GM19324 (cell line): Measurements from ENCODE around the gene MSH6.

Experiments used
- ATAC-seq: cut with Tn5 transposase; IDR thresholded peaks from one replicate; pipeline ENCODE4 v1.9.1; 2021; ENCODE audit warnings: mild to moderate bottlenecking, moderate library complexity; ENCODE audit not compliant: unreplicated experiment, low FRiP score

MSH6 gene

DNA sequence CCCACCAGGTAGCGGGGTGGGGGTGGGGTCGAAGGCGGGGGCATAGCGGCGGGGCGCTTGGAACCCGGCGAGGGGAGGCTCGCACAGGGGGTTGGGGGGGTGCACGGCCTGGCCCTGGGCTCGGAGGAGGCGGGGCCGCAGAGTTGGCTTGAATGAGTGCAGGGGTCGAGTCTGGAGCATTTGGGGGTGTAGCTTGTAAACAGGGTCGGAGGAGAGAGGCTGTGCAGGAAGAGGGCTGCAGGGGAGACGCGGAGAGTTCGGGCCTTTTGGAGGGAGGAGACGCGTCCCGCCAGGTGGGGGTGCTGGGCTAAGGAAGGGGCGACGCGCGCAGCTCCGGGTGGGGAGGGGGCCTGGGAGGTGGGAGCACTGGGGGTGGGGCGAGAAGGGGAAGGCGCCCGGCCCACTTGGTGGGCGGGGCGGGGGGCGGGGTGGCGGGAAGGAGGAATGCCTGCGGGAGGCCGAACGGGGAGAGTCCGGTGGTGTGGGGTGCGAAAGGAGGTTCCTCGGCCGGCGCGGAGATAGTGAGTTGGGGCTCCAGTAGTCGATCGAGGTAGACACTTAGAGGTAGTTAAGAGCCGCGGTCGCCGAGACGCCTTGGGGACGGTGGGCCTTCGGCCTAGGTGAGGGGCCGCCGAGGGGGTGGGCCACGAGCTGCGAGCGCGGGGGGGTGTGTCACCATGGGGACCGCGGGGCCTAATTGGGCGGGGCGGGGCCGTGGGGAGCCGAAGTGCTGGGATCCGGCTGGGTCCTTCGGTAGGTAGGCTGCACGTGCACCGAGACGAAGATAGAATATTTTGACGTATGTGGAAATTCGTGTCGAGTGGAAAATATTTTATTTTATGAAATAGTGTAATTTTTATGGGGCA lies 774 bp downstream of the MSH6 start:
- peak; percentile 35 for ATAC-seq

DNA sequence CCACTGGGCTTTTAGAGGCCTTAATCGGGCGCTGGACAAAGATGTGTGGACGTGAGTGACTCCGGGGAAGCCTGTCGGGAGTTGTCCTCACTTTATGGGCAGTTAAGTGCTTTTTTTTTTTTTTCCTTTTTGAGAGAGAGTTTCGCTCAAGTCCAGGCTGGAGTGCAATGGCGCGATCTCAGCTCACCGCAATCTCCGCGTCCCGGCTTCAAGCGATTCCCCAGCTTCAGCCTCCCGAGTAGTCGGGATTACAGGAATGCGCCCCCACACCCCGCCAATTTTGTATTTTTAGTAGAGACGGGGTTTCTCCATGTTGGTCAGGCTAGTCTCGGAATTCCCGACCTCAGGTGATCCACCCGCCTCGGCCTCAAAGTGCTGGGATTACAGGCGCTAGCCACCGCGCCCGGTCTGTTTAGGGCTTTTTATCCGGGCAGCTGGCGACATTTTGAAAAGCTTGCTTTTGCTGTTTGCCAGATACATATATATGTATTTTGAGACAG lies 1.5 kb downstream of the MSH6 start:
- no peak for ATAC-seq

DNA sequence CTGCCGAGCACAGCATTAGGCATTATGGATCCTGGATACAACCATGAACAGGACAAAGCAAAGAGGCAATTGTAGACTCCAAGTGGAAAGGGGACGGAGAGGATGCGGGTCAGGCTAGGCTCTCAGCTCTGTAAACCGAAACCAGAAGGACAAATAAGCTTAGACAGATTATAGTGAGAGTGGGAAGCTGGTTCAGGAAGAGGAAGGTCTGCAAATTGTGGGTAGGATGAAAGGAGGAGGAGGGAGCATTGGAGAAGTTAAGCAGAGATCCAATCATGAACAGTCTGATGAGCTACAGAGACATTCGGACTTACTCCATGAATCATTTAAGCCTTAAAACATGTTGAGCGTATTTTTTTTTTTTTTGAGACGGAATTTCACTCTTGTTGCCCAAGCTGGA lies 3.0 kb downstream of the MSH6 start:
- no peak for ATAC-seq

DNA sequence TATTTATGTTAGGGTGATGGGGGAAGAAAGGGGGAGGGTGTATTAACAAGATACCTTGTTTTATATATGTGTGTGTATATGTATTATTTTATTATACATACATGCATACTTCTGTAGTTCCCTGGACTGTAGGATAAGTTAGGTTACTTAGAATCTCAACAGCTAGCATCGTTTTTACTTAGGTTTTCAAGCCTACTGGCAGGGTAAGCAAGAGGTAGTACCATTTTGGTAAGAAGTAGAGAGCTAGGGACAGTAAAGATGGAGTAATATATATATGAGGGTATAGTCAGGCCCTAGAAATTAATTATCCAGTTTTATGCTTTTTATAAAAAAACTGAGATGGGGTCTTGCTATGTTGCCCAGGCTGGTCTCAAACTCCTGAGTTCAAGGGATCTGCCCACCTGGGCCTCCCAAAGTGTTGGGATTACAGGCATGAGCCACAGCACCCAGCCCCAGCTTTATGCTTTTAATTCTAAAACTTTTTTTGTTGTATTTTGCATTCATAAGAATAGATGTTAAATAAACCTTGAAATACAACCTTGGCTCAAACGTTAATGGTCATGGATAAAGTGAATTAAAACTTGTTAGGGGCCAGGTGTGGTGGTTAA lies 13.2 kb downstream of the MSH6 start:
- ATAC-seq = no peak

DNA sequence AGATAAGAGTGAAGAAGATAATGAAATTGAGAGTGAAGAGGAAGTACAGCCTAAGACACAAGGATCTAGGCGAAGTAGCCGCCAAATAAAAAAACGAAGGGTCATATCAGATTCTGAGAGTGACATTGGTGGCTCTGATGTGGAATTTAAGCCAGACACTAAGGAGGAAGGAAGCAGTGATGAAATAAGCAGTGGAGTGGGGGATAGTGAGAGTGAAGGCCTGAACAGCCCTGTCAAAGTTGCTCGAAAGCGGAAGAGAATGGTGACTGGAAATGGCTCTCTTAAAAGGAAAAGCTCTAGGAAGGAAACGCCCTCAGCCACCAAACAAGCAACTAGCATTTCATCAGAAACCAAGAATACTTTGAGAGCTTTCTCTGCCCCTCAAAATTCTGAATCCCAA lies 15.7 kb downstream of the MSH6 start:
- ATAC-seq = no peak

DNA sequence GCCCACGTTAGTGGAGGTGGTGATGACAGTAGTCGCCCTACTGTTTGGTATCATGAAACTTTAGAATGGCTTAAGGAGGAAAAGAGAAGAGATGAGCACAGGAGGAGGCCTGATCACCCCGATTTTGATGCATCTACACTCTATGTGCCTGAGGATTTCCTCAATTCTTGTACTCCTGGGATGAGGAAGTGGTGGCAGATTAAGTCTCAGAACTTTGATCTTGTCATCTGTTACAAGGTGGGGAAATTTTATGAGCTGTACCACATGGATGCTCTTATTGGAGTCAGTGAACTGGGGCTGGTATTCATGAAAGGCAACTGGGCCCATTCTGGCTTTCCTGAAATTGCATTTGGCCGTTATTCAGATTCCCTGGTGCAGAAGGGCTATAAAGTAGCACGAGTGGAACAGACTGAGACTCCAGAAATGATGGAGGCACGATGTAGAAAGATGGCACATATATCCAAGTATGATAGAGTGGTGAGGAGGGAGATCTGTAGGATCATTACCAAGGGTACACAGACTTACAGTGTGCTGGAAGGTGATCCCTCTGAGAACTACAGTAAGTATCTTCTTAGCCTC lies 16.2 kb downstream of the MSH6 start:
- no peak for ATAC-seq

DNA sequence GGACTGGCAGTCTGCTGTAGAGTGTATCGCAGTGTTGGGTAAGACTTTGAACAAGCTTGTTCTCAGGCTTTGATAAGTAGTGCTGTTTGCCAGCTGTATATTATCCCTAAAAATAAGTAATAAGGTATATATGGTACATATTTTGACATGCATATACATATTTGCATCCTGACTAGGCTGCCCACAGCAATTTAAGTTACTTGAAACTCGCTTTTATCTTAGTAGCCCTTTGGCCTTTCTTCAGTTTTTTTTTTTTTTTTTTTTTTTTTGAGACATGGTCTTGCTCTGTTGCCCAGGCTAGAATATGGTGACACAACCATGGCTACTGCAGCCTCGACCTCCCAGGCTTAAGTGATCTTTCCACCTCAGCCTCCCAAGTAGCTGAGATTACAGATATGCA lies 18.2 kb downstream of the MSH6 start:
- no peak for ATAC-seq

DNA sequence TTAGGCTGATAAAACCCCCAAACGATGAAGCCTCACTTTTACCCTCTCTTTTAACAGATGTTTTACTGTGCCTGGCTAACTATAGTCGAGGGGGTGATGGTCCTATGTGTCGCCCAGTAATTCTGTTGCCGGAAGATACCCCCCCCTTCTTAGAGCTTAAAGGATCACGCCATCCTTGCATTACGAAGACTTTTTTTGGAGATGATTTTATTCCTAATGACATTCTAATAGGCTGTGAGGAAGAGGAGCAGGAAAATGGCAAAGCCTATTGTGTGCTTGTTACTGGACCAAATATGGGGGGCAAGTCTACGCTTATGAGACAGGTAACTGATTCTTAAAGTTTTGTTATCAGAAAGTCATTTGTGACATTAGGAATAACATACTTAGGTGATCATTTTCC lies 20.4 kb downstream of the MSH6 start:
- no peak for ATAC-seq

DNA sequence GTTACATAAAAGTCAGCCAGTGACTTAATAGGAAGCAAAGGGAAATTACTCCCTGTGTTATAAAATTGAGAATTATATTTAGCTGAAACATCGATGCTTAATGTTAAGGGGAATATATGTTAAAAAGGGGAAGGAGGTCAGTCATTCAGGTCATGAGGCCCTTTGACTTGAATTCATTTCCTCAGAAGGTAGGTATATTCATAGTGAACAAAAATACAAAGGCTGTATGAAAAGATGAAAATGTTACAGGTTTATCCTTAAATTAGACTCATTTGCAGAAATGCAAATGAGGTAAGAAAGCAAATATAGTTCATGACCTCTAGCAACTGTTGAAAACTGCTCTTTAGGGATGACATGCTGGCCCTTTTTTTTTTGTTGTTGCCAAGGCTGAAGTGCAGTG lies 20.8 kb downstream of the MSH6 start:
- no peak for ATAC-seq

DNA sequence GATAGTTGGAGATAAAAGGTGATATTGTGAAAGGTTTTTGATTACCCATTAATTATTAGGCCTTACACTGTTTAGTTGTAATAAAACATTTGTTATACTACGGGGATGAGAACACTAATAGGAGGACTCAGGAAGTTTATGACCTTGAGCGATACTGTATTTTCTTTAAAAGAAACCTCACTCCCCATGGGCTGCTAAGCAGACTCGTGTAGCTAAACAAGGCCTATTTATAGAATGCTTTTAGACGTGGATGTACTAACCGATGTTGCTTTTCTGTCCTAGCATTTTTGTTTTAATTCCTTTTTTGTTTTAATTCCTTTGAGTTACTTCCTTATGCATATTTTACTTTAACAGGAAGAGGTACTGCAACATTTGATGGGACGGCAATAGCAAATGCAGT lies 22.9 kb downstream of the MSH6 start:
- ATAC-seq = no peak

DNA sequence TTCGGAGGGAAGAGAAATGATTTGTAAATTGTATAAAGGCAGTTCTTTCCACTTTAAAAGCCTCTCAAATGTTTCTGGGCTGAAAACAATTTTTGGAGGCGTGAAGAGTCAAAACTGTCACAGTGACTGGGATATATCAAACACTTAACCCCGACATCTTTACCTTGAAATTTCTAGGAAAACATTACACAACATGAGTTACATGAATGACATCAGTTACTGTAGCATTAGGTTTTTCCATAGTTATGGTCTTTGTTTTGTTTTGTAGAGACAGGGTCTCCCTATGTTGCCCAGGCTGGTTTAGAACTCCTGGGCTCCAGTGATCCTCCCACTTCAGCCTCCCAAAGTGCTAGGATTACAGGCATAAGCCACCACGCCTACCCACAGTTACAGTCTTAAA lies 25.7 kb downstream of the MSH6 start:
- ATAC-seq = no peak

DNA sequence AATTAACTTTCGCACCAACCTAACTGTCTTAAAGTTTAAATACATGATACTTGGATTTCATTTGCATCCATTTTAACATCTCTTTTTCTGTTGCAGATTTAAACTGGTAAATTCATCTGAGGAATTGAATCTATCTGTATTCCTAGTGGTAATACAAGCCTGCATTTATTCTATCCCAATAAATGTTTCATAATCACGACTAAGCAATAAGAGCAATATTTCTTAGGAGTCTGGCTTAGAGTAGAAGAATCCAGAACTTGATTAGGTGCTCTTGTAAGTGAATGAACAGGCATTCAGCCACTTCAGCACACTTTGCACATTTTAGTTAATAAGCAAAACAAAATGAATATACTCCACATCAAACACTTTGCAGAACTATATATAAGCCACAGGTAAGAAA lies 27.0 kb downstream of the MSH6 start:
- no peak for ATAC-seq

DNA sequence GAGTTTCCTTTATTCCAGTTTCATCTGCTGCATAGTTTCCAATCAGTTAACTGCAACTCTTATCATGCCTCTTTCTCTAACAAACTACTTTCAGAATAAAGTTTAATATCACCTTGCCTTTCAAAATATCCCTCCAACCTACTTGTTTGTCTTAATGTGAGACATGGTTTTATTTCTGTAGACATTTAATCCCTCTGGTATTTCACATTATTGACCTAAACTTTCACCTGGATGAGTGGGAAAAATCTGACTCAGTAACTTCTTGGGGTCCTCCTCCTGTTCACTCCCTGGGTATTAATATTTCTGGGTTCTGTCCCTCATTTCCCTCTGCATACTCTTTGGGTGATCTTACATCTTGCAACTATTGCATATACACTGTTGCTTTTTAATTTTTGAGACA lies 27.9 kb downstream of the MSH6 start:
- no peak for ATAC-seq

DNA sequence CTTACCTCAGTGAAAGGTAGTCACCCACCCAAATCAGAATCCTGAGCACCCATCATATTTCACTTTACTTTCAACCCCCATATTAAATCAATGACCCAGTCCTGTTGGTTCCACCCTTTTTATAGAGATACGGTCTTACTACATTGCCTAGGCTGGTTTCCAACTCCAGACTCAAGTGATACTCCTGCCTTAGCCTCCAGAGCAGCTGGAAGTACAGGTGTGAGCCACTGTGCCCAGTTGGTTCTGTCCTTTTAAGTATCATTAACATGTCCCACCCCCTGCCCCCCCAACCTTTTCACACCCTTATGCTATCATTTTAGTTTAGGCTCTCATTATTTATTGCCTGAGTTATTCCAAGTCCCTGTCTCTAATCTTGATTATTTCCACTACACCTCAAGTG lies 28.7 kb downstream of the MSH6 start:
- ATAC-seq = no peak

DNA sequence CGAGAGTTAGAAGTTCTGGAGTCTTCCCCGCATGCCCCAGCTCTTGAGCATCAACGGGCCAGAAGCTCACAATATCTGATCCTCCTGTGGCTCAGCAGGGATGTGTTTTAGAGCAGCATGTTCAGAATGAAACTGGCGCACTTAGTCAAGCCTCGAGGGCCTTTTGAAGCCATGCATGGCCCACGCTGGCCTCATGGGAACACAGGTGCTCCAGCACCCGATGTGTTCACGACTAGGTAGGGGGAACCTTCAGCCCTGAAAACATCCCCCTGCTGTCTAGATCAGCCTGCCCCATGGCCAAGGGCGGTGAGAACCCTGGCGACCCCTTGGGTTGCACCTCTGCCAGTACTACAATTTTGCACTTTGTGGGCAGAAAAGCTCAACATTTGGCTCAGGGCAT lies 32.8 kb downstream of the MSH6 start:
- ATAC-seq = no peak

DNA sequence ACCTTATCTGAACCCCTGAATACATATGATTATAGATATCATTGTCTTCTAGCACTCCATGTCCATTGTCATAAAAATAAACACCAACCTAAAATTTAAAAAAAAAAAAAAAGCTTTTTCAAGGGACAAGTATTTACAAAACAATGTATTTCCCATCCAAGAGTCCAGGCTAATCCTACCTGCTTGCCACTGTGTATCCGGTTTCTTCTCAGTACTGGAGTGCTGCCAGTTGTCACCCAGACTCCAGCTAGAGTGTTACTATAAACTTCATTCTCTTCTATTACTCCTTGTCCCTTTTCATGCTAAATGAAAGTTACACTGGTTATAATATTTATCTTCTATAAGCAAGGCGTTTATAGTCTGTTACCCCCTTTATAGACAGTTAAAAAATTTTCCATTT lies 35.8 kb downstream of the MSH6 start:
- ATAC-seq = no peak

DNA sequence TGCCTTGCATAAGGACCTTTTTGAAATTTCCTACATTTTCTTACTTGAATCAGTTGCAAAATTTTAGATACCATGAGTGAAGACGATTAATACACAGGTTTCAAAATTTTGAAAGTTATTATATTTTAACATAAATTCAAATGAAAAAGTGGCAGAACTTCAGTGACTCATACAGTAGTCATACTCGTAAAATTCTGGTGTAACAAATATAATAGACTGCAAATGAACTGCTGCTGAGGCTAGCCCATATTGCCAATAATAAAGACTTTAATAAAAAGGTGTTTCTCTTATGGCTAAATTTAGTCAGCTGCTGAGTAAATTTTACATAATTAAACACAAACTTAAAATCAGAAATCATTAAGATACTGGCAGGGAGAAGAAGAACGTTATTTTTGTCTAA lies 36.9 kb downstream of the MSH6 start:
- no peak for ATAC-seq

DNA sequence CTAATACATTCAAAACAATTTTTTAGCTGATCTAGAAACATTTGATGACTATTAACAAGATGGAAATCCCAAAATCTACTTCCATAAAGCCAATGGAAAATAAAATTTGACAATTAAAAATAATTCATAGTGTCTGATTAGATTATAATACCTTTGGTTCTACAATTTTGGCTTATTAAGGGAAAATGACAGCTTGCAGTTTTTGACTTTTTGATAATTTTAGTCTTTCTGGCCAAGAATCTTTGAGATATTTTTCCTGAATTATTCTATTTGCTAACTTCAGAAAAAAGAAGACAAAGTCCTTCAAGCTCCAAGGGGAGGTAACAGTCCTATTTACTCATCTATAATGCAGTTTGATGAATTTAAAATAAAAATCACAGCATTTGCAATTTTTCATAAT lies 39.6 kb downstream of the MSH6 start:
- no peak for ATAC-seq

DNA sequence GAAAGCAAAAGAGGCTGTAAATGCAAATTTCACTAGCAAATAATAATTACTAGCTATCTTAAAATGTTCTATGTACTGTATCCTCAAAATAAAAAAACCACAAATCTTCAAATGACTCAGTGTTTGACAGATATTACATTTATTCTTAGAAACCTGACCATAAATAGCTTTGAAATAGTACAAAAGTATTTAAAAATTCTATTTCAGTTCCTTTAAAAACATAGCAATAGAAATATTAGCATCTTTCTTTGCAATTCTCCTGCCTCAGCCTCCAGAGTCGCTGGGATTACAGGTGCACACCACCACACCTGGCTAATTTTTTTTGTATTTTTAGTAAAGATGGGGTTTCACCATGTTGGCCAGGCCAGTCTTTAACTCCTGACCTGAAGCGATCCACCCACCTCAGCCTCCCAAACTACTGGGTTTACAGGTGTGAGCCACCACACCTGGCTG lies 50.6 kb downstream of the MSH6 start:
- ATAC-seq = no peak

DNA sequence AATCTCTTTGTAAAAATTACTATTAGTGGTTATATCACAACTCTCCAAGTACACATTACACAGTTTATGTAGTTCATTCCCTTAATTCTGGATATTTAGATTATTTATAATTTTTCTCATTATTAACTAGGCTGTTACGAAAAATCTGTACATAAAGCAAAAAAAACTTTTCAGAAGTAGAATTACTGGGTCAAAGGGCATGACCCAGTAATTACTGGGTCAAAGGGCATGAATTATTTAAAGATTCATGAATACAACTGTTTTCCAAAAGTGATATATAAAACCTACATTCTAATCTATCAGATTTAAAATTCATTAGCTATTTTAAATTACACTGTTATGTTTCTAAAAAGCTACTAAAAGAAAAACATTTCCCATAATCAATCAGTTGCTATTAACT lies 55.3 kb downstream of the MSH6 start:
- ATAC-seq = no peak

DNA sequence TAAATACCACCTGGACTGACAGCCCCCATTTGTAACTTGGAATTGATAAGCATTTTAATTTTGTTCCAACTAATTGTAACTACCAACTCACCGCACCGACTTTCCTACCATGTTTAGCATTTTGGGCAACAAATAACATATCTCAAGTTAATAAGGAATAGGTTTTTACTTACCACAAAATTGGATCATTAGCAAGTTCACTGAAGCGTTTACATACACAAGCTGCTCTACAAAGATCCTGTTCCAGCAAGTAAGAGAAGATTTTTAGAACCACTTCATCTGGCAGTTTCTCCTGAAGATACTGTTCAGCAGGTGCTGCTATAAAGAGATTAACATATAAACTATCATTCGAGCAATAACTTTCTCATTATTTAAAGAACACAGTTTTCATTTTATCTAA lies 55.7 kb downstream of the MSH6 start:
- ATAC-seq = no peak

DNA sequence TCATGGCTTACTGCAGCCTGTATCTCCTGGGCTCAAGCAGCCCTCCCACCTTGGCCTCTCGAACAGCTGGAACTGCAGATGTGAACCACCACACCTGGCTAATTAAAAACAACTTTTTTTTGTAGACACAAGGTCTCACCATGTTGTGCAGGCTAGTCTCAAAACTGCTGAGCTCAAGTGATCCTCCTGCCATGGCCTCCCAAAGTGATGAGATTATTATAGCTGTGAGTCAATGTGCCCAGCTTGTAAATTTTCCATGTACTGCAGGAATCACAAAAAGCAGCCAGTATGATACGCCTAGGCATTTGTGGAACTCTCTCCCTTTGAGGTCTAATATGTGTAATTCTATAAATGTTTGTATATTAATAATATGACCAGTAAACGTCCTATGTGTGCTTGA lies 59.9 kb downstream of the MSH6 start:
- ATAC-seq = no peak
